HL-60/S4 (cell line): ENCODE results near the gene FHIP1B.

Source experiments
- in situ Hi-C: fragments of 300-500 bp; cut with MboI; formaldehyde crosslinking; loops from 2 replicates; pipeline ENCODE4 v1.14.3; 2022; ENCODE audit warnings: low sequenced_read_pairs

Gene FHIP1B

DNA sequence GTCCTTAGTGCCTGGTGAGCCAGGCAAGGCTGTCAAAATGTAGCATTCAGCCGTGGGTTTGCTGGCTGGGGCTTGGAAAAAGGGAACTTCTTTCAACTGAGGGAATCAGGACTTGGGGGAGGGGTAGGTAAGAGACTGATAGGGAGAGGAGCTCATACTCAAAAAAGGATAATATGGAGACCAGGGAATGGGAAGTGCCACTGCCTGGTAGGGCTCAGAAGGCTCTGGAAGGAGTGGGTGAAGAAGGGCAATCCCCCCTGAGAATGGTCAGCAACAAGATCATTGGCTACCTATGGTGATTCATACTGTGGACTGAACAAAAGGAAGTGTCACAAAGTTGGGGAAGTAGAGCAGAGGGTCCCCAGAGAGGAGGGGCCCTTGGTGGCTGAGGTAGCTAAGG, 6.3 kb upstream of the FHIP1B start:
- in situ Hi-C loops = no loop called here

DNA sequence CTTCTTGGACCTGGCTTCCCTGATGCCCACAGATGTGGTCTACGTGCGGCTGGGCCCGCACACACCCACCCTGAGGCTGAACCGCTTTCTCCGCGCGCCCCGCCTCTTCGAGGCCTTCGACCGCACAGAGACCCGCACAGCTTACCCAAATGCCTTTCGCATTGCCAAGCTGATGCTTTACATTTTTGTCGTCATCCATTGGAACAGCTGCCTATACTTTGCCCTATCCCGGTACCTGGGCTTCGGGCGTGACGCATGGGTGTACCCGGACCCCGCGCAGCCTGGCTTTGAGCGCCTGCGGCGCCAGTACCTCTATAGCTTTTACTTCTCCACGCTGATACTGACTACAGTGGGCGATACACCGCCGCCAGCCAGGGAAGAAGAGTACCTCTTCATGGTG, 5.7 kb upstream of the FHIP1B start:
- in situ Hi-C loops = no loop called here

DNA sequence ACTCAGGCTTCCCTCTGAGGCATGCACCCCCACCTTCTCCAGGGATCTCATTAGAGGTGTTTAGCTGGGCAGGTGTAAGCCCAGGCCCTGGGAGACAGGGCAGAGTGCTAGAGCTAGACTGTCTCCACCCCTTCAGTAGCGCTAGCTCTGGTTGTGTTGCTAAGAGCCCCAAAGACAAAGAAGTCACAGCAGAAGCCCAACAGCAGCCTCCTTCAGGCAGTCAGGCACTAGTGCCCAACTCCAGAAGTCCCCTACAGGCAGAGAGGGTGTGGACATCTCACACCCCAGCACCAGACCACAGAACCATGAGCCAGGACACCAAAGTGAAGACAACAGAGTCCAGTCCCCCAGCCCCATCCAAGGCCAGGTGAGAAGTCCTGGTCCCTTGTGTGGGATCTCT, 4.5 kb upstream of the FHIP1B start, which contains the start of gene CNGA4:
TSS of gene CNGA4 (plus strand) at position 188 of the 400 bp plus-strand sequence. CDS start at position 306, 118 bp downstream.
- in situ Hi-C loops = no loop called here

DNA sequence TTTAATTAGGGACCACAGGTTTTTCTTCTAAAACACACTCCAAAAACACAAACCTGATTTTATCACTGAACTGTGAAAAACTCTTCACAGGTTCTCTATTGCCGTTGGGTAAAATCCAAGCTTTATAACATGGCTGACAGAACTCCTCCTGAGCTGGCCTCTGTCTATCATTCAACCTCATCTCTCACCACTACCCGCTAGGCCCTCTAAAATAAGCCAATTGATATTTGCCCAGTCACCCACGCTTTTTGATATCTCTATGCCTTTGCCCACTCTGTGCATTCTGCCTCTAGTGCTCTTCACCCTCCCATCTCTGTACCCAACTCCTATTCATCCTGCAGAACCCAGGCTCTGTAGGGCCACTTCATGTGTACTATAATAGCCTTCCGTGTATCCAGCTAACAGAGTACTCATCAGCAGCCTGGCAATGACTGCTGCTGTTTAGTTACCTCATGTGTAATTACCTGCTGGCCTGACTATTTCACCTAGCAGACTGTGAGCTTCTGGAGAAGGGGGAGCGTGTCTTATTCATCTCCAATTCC, 3.4 kb upstream of the FHIP1B start:
- in situ Hi-C loops = no loop called here

DNA sequence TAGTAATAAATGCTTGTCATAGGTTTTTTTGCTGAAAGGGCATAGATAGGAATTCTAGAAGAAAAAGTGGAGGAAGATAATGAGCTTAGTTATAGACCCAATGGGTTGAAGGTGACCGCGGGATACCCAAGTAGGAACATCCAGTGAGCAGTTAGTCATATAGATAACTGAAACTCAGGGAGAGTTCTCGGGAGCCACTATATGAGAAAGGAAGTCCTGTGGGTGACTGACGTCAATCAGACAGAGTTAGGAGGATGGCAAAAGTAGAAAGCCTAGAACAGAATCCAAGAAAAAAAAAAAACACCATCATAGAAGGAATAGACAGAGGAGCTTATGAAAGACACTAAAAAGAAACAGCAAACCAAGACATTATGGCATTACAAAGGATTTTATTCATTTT, 2.8 kb upstream of the FHIP1B start:
- in situ Hi-C loops = no loop called here

DNA sequence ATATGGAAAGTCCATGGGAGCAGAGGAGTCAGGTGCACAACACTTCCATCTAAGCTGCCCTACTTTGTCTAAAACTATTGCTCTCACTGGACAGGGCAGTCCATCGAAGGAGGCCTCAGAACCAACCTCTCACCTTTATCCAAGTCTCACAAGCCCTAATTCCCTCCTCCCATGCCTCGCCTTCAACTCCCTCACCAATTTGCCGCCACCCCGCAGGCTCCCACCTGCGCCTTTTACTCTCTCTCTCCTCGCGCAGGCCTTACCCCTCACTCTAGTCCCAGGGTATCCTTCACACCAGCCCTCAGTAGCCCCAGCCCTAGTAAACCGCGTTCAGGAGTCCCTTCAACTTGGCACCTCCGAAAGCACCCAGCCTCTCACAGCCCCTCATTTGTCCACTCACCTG, 451 bp downstream of the FHIP1B start:
- in situ Hi-C loops = no loop called here

DNA sequence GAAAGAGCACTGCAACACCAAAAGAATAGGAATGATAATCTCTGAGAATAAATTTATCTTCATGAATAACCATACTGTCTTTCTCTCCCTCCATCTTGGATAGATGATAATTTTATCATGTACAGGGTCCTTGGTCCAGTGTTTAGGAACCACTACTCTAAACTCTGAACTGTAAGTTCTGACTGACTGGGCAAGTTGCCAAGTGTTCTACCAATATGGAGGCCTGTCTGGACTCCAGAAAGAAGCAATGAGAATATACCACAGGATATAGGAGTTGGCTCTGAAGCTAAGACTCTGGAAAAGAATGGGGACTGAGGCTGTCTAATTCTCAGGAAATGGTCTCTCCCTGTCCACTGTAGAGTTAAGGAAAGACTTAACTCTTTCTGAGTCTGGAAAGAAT, 1.5 kb downstream of the FHIP1B start:
- in situ Hi-C loops = no loop called here

DNA sequence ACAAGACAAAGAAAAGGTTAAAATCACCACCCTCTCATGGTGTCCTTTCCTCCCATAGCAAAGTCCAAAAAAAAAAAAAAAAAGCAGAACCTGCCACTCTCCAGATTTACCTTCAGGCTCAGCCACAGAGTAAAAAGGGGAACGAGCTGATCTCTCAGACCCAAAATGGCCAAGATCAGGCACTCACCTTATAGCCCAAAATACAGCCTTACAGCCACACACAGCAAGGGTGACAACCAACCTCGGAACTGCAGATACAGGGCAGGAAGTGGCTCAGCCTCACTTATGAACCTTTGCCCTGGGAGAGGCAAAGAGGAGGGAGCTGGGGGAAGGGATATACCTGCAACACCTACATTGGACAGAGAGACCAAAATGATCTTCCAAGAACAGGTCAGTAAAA, 4.5 kb downstream of the FHIP1B start:
- in situ Hi-C loops = no loop called here

DNA sequence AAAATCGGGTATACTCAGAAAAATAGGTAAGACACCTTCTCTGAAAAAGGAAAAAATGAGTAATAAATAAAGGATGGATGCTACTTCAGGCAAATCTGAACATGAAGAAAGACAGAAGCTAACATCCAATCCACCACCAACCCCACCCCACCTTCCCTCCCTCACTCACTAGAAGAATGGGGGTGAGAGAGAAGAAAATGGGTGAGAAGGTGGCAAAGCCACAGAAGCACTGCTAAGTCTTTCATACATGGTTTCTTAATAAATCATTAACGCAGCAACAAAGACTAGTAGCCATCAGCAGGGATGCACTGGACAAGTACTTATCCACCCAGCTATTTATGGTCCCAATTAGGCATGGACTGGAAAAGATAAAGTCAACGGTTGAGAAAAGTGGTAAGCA, 5.9 kb downstream of the FHIP1B start:
- in situ Hi-C loops = no loop called here

DNA sequence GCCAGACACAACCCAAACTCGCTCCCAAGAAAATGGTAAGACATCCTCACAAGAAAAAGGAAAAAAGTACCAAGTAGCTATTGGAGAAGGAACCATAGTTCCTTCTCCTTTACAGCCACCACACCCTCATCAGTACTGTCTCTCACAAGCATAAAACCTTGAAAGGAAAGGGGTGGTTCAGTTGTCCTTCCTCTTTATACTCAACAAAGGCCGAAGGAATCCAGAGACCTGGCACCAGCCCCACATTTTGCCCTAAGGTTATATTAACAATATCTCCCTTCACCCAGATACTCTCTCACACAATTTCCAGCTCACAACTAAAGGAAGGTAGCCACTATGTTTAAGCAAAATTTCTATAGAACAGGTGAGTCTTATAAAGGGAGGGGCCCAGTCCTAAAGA, 8.5 kb downstream of the FHIP1B start:
- in situ Hi-C loops = no loop called here

DNA sequence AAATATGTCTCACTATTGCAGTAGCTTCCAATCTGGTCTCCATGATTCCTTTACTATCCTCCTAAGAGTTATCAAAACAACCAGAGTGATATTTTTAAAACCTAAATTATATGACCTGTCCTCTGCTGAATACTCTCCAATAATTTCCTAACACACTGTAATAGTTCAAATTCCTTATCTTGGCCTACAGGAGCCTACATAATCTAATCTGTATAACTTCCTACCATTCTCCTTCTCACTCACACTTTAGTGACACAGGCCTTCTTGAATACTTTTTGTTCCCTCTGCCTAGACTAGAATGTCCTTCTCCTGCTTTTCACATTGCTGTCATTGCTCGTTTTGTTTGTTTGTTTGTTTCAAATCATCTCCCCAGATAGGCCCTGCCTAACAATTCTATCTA, 9.4 kb downstream of the FHIP1B start:
- in situ Hi-C loops = no loop called here

DNA sequence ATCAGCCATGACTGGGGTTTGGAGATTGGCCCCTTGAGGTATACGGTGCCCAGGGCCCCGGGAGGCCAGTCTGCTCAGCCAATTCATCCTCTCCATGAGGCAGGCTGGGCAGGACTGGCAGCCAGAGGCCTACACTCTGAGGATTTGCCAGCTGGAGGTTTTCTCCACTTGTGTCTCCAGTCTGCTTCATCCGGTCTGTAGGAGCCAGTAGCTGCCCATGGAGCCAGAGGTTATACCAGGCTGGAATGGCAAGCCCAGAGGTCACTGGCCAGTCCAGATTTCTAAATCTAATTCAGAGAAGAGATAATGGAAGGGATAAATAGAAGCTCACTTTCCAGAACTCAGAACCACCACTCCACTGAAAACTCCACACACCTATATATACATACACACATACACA, 10.0 kb downstream of the FHIP1B start:
- in situ Hi-C loops = no loop called here

DNA sequence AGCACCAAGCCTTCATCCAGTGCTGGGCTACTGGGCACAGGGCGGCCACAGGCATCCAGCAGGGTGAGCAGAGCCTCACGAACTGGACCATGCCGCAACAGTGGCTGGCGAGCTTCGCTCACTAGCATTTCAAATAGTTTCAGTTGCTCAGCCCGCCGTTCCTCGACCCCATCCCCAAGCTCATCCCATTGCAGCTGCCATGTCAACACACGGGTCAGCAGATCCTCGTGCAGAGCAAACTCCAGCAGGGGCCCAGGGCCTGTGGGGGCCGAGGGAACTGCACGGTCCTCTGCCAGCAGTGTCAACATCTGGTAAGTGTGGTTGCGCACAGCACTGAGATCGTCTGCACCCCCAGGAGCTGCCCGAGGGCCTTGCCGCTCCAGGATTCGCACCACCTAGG, 10.6 kb downstream of the FHIP1B start:
- in situ Hi-C loops = no loop called here

DNA sequence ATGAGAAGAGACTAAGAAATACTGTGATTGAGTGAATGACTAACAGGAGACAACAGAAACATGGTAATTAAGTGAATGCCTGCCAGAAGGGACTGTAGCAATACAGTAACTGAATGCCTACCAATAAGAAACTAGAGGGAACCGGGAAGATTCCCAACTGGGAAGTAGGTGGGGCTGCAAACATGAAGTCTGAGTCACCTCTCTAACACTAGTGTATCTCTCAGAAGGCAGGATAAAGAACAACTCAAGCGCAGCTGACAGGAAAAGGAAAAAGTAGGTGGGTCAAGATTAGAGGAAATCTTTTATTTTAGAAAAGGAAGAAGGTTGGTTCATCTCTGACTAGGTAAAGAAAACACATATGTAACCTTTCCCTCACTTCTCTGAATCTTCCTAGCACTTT, 15.1 kb downstream of the FHIP1B start:
- in situ Hi-C loops = no loop called here

DNA sequence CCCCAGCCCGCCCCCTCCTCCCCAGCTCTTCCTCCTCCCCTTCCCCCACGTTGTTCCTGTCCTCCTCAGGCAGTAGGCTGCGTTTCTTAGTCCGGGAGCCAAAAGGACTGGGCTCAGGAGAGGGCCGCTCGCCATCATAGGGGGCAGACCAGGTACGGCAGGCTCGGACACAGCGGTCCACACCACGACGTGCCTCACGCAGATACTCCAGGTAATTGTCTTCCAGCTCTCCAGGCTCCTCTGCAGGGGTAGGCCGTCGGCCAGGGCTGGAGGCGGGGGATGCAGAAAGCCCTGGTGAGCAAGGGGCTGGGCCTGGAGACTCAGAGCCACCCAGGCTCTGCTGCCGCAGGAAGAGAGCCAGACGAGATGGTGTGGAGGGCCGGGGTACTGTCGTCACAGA, 16.7 kb downstream of the FHIP1B start:
- in situ Hi-C loops = no loop called here

DNA sequence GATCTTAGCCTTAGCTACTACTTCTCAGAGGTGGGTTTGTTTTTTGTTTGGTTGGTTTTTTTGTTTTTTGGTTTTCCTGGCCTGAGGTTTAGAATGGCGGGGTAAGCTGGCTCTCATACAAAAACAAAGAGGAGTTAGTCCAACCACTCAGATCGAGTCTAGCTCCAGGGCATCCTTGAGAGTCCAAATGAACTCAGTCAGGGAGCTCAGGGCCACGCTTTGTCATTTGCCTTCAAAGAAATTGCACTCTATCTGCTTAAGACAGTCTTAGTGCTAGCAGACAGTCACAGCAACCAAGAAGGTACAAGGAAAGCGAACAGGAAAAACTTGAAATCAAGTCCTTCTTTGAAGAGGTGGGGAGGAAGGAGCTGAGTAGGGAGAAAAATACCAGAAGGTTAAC, 17.9 kb downstream of the FHIP1B start:
- in situ Hi-C loops = no loop called here

DNA sequence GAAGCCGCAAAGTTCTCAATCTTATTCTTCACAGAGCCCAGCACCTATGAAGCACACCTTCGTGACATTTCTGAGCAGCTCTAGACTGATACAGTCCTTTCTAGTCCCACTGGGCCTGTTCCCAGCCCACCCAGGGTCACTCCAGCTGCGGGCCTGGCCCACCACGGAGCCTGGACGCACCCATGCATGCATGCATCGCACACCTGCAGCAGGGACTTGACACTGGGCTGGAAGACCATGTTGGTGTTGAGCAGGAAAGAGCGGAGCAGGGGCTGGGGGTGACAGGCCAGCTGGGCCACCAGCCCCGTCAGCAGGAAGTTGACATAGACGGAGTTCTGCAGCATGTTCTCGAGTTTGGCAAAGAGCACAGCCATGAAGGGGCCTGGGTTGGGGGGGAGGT, 19.9 kb downstream of the FHIP1B start:
- in situ Hi-C loops = no loop called here

DNA sequence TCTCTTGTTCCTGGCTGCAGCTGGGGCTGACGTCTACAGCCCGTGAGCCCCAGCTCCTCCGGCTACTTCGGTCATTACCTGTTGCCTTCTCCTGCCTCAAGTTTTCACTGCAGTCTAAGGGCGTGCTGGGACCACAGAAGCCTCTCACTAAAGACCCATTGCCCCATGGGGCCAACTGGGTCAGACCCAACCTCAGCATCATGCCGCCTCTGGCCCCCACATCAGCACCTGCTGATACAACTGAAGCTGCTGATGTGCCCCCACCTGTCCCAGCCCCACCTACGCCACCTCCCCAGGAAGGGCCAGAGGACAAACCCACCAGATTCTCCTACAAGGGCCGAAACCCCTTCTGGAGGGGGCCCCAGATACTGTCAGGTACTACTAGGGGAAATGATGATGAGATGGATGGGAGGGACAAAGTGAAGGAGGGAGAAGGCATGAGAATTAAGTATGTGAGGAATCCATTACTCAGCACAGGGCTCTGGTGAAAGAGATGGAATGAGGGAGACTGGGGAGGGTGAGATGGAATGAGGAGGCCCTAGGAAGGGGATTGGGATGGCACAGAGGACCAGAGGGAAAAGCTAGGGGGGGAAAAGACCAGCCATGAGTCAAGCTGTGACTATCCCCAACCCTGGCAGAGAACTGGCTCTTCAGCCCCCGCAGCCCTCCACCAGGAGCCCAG, 24.0 kb downstream of the FHIP1B start:
- in situ Hi-C loops = no loop called here

DNA sequence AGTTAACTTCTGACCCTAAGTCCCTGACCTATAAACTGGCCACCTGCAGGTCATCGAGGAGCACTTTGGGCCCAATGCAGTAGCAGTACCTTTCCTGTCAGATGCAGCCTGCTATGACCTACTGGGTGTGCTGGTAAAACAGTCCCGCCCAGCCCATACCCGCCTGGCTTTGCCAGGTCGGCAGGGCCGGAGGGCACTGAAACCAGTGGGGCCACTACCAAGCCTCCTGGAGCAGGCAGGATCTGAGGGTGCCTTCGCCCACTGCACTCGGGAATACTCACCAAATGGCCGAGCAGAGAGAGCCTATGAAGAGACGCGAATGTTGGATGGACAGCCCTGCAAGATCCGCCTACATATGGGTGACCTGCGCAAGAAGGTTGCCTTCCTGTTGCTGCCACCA, 24.6 kb downstream of the FHIP1B start:
- in situ Hi-C loops = no loop called here

DNA sequence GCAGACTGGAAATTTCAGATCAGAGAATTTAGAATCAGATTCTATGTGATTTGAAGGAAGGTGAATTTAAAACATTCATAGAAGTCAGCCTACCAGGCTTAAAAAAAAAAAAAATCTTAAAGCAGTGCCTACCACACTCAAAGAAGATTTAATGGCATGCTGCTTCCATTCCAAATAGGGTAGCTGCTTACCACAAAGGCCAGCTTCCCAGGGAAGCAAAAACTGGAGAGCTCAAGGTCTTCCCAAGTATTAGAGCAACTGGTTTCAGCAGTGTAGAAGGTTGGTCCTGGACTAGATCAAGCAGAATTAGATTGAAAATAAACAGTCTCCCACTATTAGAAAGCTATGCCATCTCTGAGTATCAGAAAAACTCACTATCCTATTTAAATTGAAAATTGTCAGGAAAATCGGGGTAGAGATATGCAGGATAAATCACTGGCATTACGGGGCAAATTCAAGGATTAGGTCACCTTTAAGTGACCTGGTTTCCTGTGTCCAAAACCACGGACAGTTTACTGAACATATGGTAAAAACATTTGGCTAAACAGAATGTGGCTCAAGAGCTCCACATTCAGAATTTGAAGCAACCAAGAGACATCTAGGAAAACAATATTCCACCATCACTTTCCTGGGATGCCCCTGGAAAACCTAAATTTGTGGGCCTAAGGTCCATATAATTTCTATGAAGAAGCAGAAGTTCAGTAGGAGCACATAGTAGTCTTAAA, 27.8 kb downstream of the FHIP1B start:
- in situ Hi-C loops = no loop called here

DNA sequence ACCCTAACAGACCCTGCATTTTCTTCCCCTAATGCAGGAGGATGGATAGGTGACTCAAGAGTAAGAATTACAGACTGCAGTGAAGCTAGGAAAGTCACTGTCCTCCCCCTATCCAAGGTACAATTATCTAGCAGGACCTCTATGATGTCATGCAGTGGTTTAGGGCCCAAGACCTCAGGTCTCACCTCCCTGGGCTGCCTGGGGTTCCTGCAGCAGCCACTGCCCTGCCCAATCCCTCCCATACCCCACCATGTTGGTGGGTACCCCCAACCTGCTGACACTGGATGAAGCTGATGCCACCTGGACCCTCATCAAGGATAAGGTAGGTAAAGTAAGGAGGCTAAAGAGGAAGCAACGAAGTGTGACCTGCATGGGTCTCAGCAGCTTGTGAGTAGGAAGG, 29.1 kb downstream of the FHIP1B start, which contains the start of gene C11orf42:
TSS of gene C11orf42 (plus strand) at position 192 of the 400 bp plus-strand sequence. CDS start at position 251, 59 bp downstream.
- in situ Hi-C loops = no loop called here

DNA sequence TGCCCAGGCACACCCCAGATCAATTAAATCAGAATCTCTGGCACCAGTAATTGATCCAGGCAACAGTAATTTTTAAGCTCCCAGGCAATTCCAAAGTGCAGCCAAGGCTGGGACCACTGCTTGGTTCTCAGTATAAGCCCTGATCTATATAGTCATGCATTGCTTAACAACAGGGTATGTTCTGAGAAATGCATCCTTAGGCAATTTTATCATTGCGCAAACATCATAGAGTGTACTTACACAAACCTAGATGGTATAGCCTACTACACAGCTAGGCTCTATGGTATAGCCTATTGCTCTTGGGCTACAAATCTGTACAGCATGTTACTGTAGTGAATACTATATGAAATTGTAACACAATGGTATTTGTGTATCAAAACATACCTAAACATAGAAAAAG, 29.7 kb downstream of the FHIP1B start:
- in situ Hi-C loops = no loop called here
